T-helper 1 cell treated with Interleukin-12 subunit alpha and Interleukin-12 subunit beta and Interleukin-4 antibody, amounts not matched to agents 30 μg/mL and 1 μg/mL, for 36 hours (primary cell): ENCODE results near the gene NFKBIE.

Experiments used
- H3K27ac Mint-ChIP-seq: one replicate; pipeline ENCODE4 v1.8.0; 2021; ENCODE audit warnings: mild to moderate bottlenecking, mixed read lengths
- H3K27me3 Mint-ChIP-seq: one replicate; pipeline ENCODE4 v1.8.0; 2021; ENCODE audit warnings: low read depth, mixed read lengths
- H3K36me3 Mint-ChIP-seq: one replicate; pipeline ENCODE4 v1.8.0; 2021; ENCODE audit warnings: low read depth, mixed read lengths
- H3K4me1 Mint-ChIP-seq: one replicate; pipeline ENCODE4 v1.8.0; 2021; ENCODE audit warnings: low read depth, mixed read lengths
- H3K4me3 Mint-ChIP-seq: one replicate; pipeline ENCODE4 v1.8.0; 2021; ENCODE audit warnings: mild to moderate bottlenecking, moderate library complexity, mixed read lengths
- H3K9me3 Mint-ChIP-seq: one replicate; pipeline ENCODE4 v1.8.0; 2021; ENCODE audit warnings: mixed read lengths

The NFKBIE gene

GRCh38 chr6:44302856-44303255 lies 37.5 kb upstream of the NFKBIE start:
- H3K9me3 Mint-ChIP-seq: no peaks in the 10 kb centered on the region
- H3K4me3 Mint-ChIP-seq: no peak overlapping the region
- H3K4me1 Mint-ChIP-seq: peaks cover under 1% of the 10 kb centered on the region
- peaks cover 11% of the 10 kb centered on the region for H3K27me3 Mint-ChIP-seq
- peaks cover 36% of the 10 kb centered on the region for H3K36me3 Mint-ChIP-seq
- H3K27ac Mint-ChIP-seq: no peak overlapping the region

- no peak overlapping the region for H3K4me3 Mint-ChIP-seq
- peaks cover 3% of the 10 kb centered on the region for H3K4me1 Mint-ChIP-seq
- no peaks in the 10 kb centered on the region for H3K9me3 Mint-ChIP-seq
- peaks cover 16% of the 10 kb centered on the region for H3K27me3 Mint-ChIP-seq
- H3K27ac Mint-ChIP-seq: no peak overlapping the region
- peaks cover 36% of the 10 kb centered on the region for H3K36me3 Mint-ChIP-seq
Observed at GRCh38 chr6:44301782-44302564, 36.6 kb upstream of the NFKBIE start.

- Mint-ChIP-seq H3K4me1 (peaks cover 7% of the 10 kb centered on the region), H3K27me3 (peaks cover 24% of the 10 kb centered on the region), H3K27ac (no peak overlapping the region), H3K4me3 (no peak overlapping the region), H3K9me3 (no peaks in the 10 kb centered on the region), H3K36me3 (peaks cover 38% of the 10 kb centered on the region)
Observed at GRCh38 chr6:44301106-44301505, 35.8 kb upstream of the NFKBIE start.

GRCh38 chr6:44300292-44300823 lies 35.0 kb upstream of the NFKBIE start:
- H3K36me3 Mint-ChIP-seq: peaks cover 32% of the 10 kb centered on the region

GRCh38 chr6:44298864-44299263 lies 33.5 kb upstream of the NFKBIE start:
- Mint-ChIP-seq H3K36me3 (peaks cover 28% of the 10 kb centered on the region), H3K4me1 (peaks cover 7% of the 10 kb centered on the region), H3K9me3 (no peaks in the 10 kb centered on the region), H3K27ac (no peak overlapping the region), H3K27me3 (peaks cover 40% of the 10 kb centered on the region), H3K4me3 (no peak overlapping the region)

More at GRCh38 chr6:44300292-44300823, 35.0 kb upstream of the NFKBIE start:
- H3K9me3 Mint-ChIP-seq: no peaks in the 10 kb centered on the region
- no peak overlapping the region for H3K4me3 Mint-ChIP-seq
- peaks cover 7% of the 10 kb centered on the region for H3K4me1 Mint-ChIP-seq
- H3K27ac Mint-ChIP-seq: no peak overlapping the region
- peaks cover 30% of the 10 kb centered on the region for H3K27me3 Mint-ChIP-seq

- Mint-ChIP-seq H3K27me3 (peaks cover 40% of the 10 kb centered on the region), H3K36me3 (peaks cover 24% of the 10 kb centered on the region), H3K4me1 (peaks cover 7% of the 10 kb centered on the region), H3K27ac (no peak overlapping the region), H3K9me3 (no peaks in the 10 kb centered on the region), H3K4me3 (no peak overlapping the region)
Observed at GRCh38 chr6:44298055-44298803, 32.9 kb upstream of the NFKBIE start.

- H3K9me3 Mint-ChIP-seq: no peaks in the 10 kb centered on the region
- H3K36me3 Mint-ChIP-seq: peaks cover 22% of the 10 kb centered on the region
- H3K4me3 Mint-ChIP-seq: peak overlapping the region; percentile 21
- no peak overlapping the region for H3K27ac Mint-ChIP-seq
- H3K4me1 Mint-ChIP-seq: peaks cover 7% of the 10 kb centered on the region
- peaks cover 43% of the 10 kb centered on the region for H3K27me3 Mint-ChIP-seq
Observed at GRCh38 chr6:44297063-44298038, 32.0 kb upstream of the NFKBIE start.

- no peak overlapping the region for H3K27ac Mint-ChIP-seq
- H3K27me3 Mint-ChIP-seq: peaks cover 56% of the 10 kb centered on the region
- no peak overlapping the region for H3K4me3 Mint-ChIP-seq
- H3K4me1 Mint-ChIP-seq: peaks cover 7% of the 10 kb centered on the region
- no peaks in the 10 kb centered on the region for H3K9me3 Mint-ChIP-seq
- peaks cover 8% of the 10 kb centered on the region for H3K36me3 Mint-ChIP-seq
Observed at GRCh38 chr6:44294832-44295791, 29.8 kb upstream of the NFKBIE start.

- no peak overlapping the region for H3K4me3 Mint-ChIP-seq
- peaks cover 55% of the 10 kb centered on the region for H3K27me3 Mint-ChIP-seq
- H3K36me3 Mint-ChIP-seq: peaks cover 2% of the 10 kb centered on the region
- no peak overlapping the region for H3K27ac Mint-ChIP-seq
- peaks cover 7% of the 10 kb centered on the region for H3K4me1 Mint-ChIP-seq
- H3K9me3 Mint-ChIP-seq: no peaks in the 10 kb centered on the region
Observed at GRCh38 chr6:44292661-44293365, 27.5 kb upstream of the NFKBIE start.

- Mint-ChIP-seq H3K27me3 (peaks cover 57% of the 10 kb centered on the region), H3K36me3 (peaks cover 2% of the 10 kb centered on the region), H3K4me3 (no peak overlapping the region), H3K9me3 (no peaks in the 10 kb centered on the region), H3K4me1 (peaks cover 4% of the 10 kb centered on the region), H3K27ac (no peak overlapping the region)
Observed at GRCh38 chr6:44291841-44292240, 26.5 kb upstream of the NFKBIE start.

- H3K4me3 Mint-ChIP-seq: no peak overlapping the region
- no peak overlapping the region for H3K27ac Mint-ChIP-seq
- H3K4me1 Mint-ChIP-seq: no peaks in the 10 kb centered on the region
- peaks cover 51% of the 10 kb centered on the region for H3K27me3 Mint-ChIP-seq
- H3K36me3 Mint-ChIP-seq: no peaks in the 10 kb centered on the region
- no peaks in the 10 kb centered on the region for H3K9me3 Mint-ChIP-seq
Observed at GRCh38 chr6:44289726-44290260, 24.4 kb upstream of the NFKBIE start.

GRCh38 chr6:44286747-44287146 lies 21.4 kb upstream of the NFKBIE start:
- H3K27ac Mint-ChIP-seq: no peak overlapping the region
- H3K9me3 Mint-ChIP-seq: no peaks in the 10 kb centered on the region
- no peaks in the 10 kb centered on the region for H3K36me3 Mint-ChIP-seq
- peaks cover 56% of the 10 kb centered on the region for H3K27me3 Mint-ChIP-seq
- no peak overlapping the region for H3K4me3 Mint-ChIP-seq
- H3K4me1 Mint-ChIP-seq: no peaks in the 10 kb centered on the region

- H3K36me3 Mint-ChIP-seq: no peaks in the 10 kb centered on the region
- no peaks in the 10 kb centered on the region for H3K9me3 Mint-ChIP-seq
- no peaks in the 10 kb centered on the region for H3K4me1 Mint-ChIP-seq
- peaks cover 52% of the 10 kb centered on the region for H3K27me3 Mint-ChIP-seq
- H3K4me3 Mint-ChIP-seq: no peak overlapping the region
- H3K27ac Mint-ChIP-seq: no peak overlapping the region
Observed at GRCh38 chr6:44286285-44286565, 20.9 kb upstream of the NFKBIE start.
